ENCODE data around the gene DLG2. TPM values are rescaled to one million over a fixed set of nuclear protein-coding genes. Genes with fewer than 3 reads are reported as not detected.

DLG2 gene
- total and polyA plus RNA-seq, 2 of the 4 experiments (the other 2 are of a cell fraction): 0.31 to 0.36 TPM

DNA sequence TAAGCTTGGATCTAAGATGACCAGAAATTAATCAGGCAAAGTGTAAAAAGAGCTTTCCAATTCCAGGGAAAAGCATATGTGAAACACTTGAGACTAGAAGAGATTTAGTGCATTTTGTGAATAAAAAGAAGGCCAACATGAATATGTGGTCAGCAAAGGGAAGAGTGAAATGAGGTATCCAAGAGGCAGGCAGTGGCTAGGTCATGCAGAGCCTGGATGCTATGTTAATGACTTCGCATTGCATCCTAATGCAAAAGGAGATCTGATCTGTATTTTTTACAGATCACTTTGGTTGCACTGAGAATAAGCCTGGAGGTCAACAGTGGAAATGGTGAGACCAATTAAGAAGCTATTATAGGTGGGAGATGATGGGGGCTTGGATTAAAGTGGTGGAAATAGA is 1699.7 kb downstream of the DLG2 start:
- H3K4me3 ChIP-seq (ENCODE audit: insufficient read depth, low read depth, low read length): no peak overlapping the region
- no peak overlapping the region for H3K9ac ChIP-seq (ENCODE audit: low read depth, low read length)
- no TSS peak for BruUV-seq (replicated peaks)
- no peaks in the 10 kb centered on the region for H3K27me3 ChIP-seq (ENCODE audit: control insufficient read depth, insufficient read depth, low read length)
- TF ChIP-seq RCOR1 (IDR thresholded peaks at IDR 0.05; ENCODE audit: insufficient replicate concordance, low read length) (no peak), NFE2L2 (IDR thresholded peaks at IDR 0.05; ENCODE audit: low read depth, low read length) (no peak), POLR2A (IDR thresholded peaks at IDR 0.05; ENCODE audit: low read depth, low read length) (no peak)
- no peak overlapping the region for H2AFZ ChIP-seq (replicated peaks; ENCODE audit: low read length, poor library complexity)
- no peak overlapping the region for H2AK5ac ChIP-seq (ENCODE audit: low read depth, low read length)
- H4K5ac ChIP-seq (ENCODE audit: low read depth, low read length): no peak overlapping the region
- CTCF ChIA-PET: no interaction called here
- H3K23ac ChIP-seq (ENCODE audit: low read depth, low read length): no peak overlapping the region
- no peaks in the 10 kb centered on the region for H3K79me1 ChIP-seq (ENCODE audit: low read depth in 1 of 2, low read length in 2 of 2)
- no peak overlapping the region for H2BK5ac ChIP-seq (ENCODE audit: low read depth, low read length, poor library complexity, severe bottlenecking)
- H2BK20ac ChIP-seq (ENCODE audit: low read depth, low read length): no peak overlapping the region
- no peak overlapping the region for H2BK15ac ChIP-seq (ENCODE audit: low read depth, low read length)
- no peak overlapping the region for H4K91ac ChIP-seq (ENCODE audit: insufficient read depth, low read depth, low read length)
- no peaks in the 10 kb centered on the region for H3K9me3 ChIP-seq (ENCODE audit: control insufficient read depth, insufficient read depth, low read length)
- no peak for ATAC-seq (ENCODE audit: low read depth)
- H2BK120ac ChIP-seq (ENCODE audit: low read depth, low read length): no peak overlapping the region
- H4K8ac ChIP-seq (ENCODE audit: low read depth in 2 of 2, low read length in 2 of 2): no peak overlapping the region
- H3K18ac ChIP-seq (ENCODE audit: low read depth, low read length): no peak overlapping the region
- no peak for DNase-seq
- H3K9me1 ChIP-seq (ENCODE audit: insufficient read depth, low read length): no peaks in the 10 kb centered on the region
- dilution Hi-C loops (cut with HindIII; ENCODE audit: low sequenced_read_pairs, unreplicated experiment) (no loop called here), in situ Hi-C loops (cut with MboI; ENCODE audit: low sequenced_read_pairs) (no loop called here), intact Hi-C loops (cut with micrococcal nuclease) (no loop called here)
- H3K56ac ChIP-seq (ENCODE audit: extremely low read depth, insufficient read depth, low read length): no peak overlapping the region
- H3K27ac ChIP-seq (ENCODE audit: insufficient read depth, low read length): no peak overlapping the region
- no peaks in the 10 kb centered on the region for H4K20me1 ChIP-seq (ENCODE audit: insufficient read depth, low read length)
- no peak overlapping the region for H2AK9ac ChIP-seq (replicated peaks; ENCODE audit: low read depth, low read length, poor library complexity)
- POLR2A ChIA-PET (ENCODE audit: unreplicated experiment): no interaction called here
- no peak overlapping the region for H3K4me2 ChIP-seq (ENCODE audit: low read depth, low read length)
- WGBS, 2 experiments (ENCODE audit: extremely low coverage in 2 of 2, insufficient read length in 1 of 2): no CpG with 5 or more reads among the region's 1 CpG
- H3K36me3 ChIP-seq (ENCODE audit: control insufficient read depth, insufficient read depth, low read length): no peaks in the 10 kb centered on the region
- H3K4me1 ChIP-seq (ENCODE audit: control insufficient read depth, insufficient read depth, low read length): no peaks in the 10 kb centered on the region
- H3K4ac ChIP-seq (ENCODE audit: low read depth, low read length): no peak overlapping the region
- no peak overlapping the region for H3K14ac ChIP-seq (replicated peaks; ENCODE audit: low read depth, low read length)

Measured in IMR-90 (cell line).